Peyer's patch (tissue), 4 donors: ENCODE measurements around the gene WDR93. TPM values are rescaled to one million over a fixed set of nuclear protein-coding genes. Genes with fewer than 3 reads are reported as not detected.

Experiments used
- DNase-seq, 3 donors: peaks; one replicate each; pipeline ENCODE4 v3.0.0-alpha.2; 2017 to 2019
- H3K27ac ChIP-seq, 4 donors: fragments of 200-600 bp; sonication (generic); one replicate each; pipeline ENCODE4 v1.5.1; 2016 to 2019
- H3K27me3 ChIP-seq, 2 donors: fragments of 200-600 bp; sonication (generic); one replicate each; pipeline ENCODE4 v1.5.1; 2019
- H3K36me3 ChIP-seq, 3 donors: fragments of 200-600 bp; sonication (generic); one replicate each; pipeline ENCODE4 v1.5.1; 2016 to 2019
- H3K4me1 ChIP-seq, 4 donors: fragments of 200-600 bp; sonication (generic); one replicate each; pipeline ENCODE4 v1.5.1; 2016 to 2019
- H3K4me3 ChIP-seq, 4 donors: fragments of 200-600 bp; sonication (generic); 1 replicate in 3 of 4; 2 replicates in 1 of 4; pipeline ENCODE4 v1.5.1; 2016 to 2019; ENCODE audit warnings: mild to moderate bottlenecking in 1 of 4
- H3K9me3 ChIP-seq, 4 donors: fragments of 200-600 bp; sonication (generic); one replicate each; pipeline ENCODE4 v1.5.1; 2016 to 2019; ENCODE audit warnings: mild to moderate bottlenecking in 1 of 4
- CTCF ChIP-seq, 6 experiments: fragments of 450-650 bp in 4 of 6; fragments of 200-600 bp in 2 of 6; sonication (generic) in 1 of 6; IDR thresholded peaks; one replicate each; pipeline ENCODE4 v1.5.1; 2017 to 2019; ENCODE audit warnings: antibody characterized with exemption in 6 of 6, mild to moderate bottlenecking in 3 of 6, moderate library complexity in 1 of 6
- POLR2A ChIP-seq, 2 donors: fragments of 450-650 bp; IDR thresholded peaks; one replicate each; pipeline ENCODE4 v1.5.1; 2017; ENCODE audit warnings: antibody characterized with exemption in 2 of 2, mild to moderate bottlenecking in 2 of 2, moderate library complexity in 2 of 2
- total RNA-seq, 4 donors: library from RNA; depleted of rRNA; stranded (reverse); fragments of >200 nt; gene quantifications; one replicate each; pipeline ENCODE4 v1.1.0, GENCODE V29; 2016

WDR93 gene
- total RNA-seq, 4 donors from 2014 or later, result 1.0 TPM; not detected in 3

- Histone ChIP-seq H3K4me1 (peaks cover 0 to 47% (median 3%) of the 10 kb centered on the region in 4 donors), H3K9me3 (no peaks in the 10 kb centered on the region), H3K27ac (peak overlapping the region in 3 of 4 donors; percentile 68 to 97 (median 91)), H3K4me3 (no peak overlapping the region), H3K27me3 (no peaks in the 10 kb centered on the region), H3K36me3 (peaks cover 0 to 7% (median 0%) of the 10 kb centered on the region in 3 donors)
- TF ChIP-seq POLR2A (IDR thresholded peaks at IDR 0.05) (no peak), CTCF (IDR thresholded peaks at IDR 0.05) (no peak)
- peak in 1 of 3 donors; percentile 82 for DNase-seq
Measured at GRCh38 chr15:89783111-89783860, 92.7 kb downstream of the WDR93 start.

DNA sequence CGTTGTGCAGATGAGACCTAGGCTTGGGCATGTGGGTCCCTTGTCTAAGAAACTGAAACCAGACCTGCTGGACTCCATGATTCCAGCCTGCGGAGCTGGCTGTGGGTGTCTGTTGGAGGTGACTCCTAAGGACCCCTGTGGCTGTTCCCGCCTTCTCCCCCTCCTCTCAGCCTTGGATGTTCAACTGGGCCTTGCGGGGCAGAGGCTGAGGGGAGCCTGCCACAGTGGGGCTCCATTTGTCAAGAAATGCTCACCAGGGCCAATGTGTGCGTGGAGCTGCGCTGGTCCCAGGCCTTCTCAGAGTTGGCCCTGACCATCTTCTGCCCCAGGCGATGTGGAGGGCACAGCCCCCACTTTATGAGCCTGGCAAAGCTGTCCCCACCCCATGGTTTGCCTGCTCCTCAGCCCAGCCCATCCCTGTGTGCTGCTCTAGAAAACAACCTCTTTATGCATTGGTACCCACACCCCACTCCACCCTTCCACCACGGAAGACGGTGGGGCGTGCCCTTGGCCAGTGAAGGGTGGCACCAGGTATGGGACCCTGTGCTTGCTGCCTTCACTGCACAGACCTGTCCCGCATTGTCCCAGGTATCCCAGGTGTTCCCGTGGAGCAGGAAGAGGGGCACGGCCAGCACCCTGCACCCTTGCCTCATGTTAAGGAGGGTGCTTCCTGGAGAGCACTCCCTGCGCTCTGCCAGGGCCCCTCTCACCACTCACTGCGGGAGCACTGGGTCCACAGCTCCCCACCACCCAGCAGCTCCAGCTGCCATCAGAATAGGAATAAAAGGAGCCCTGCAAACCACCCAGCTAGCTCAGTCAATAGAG is 93.5 kb downstream of the WDR93 start:
- Histone ChIP-seq H3K9me3 (no peaks in the 10 kb centered on the region), H3K27me3 (no peaks in the 10 kb centered on the region), H3K36me3 (peaks cover 0 to 12% (median 0%) of the 10 kb centered on the region in 3 donors), H3K27ac (peak overlapping the region in 3 of 4 donors; percentile 68 to 97 (median 91)), H3K4me3 (no peak overlapping the region), H3K4me1 (peaks cover 0 to 47% (median 3%) of the 10 kb centered on the region in 4 donors)
- no peak for DNase-seq
- TF ChIP-seq POLR2A (IDR thresholded peaks at IDR 0.05) (peak; percentile 16 to 24), CTCF (IDR thresholded peaks at IDR 0.05) (no peak)

GRCh38 chr15:89784686-89784960 is 94.0 kb downstream of the WDR93 start:
- Histone ChIP-seq H3K27ac (peak overlapping the region in 3 of 4 donors; percentile 68 to 97 (median 91)), H3K4me1 (peaks cover 0 to 47% (median 3%) of the 10 kb centered on the region in 4 donors)

GRCh38 chr15:89785064-89785773 is 94.6 kb downstream of the WDR93 start:
- DNase-seq, result peak in 2 of 3 donors; percentile 80 to 89
- TF ChIP-seq CTCF (IDR thresholded peaks at IDR 0.05) (no peak), POLR2A (IDR thresholded peaks at IDR 0.05) (peak in 1 of 2 donors; percentile 67)
- Histone ChIP-seq H3K36me3 (peaks cover 0 to 22% (median 0%) of the 10 kb centered on the region in 3 donors), H3K27ac (peak overlapping the region in 3 of 4 donors; percentile 68 to 97 (median 91)), H3K4me3 (no peak overlapping the region), H3K27me3 (no peaks in the 10 kb centered on the region), H3K4me1 (peaks cover 0 to 47% (median 3%) of the 10 kb centered on the region in 4 donors), H3K9me3 (no peaks in the 10 kb centered on the region)

More at GRCh38 chr15:89784686-89784960, 94.0 kb downstream of the WDR93 start:
- Histone ChIP-seq H3K4me3 (no peak overlapping the region), H3K9me3 (no peaks in the 10 kb centered on the region), H3K36me3 (peaks cover 0 to 16% (median 0%) of the 10 kb centered on the region in 3 donors), H3K27me3 (no peaks in the 10 kb centered on the region)
- no peak for DNase-seq
- TF ChIP-seq CTCF (IDR thresholded peaks at IDR 0.05) (no peak), POLR2A (IDR thresholded peaks at IDR 0.05) (peak in 1 of 2 donors; percentile 4)

GRCh38 chr15:89785774-89786140 is 95.1 kb downstream of the WDR93 start:
- Histone ChIP-seq H3K4me3 (no peak overlapping the region), H3K4me1 (peaks cover 0 to 44% (median 3%) of the 10 kb centered on the region in 4 donors), H3K9me3 (no peaks in the 10 kb centered on the region), H3K27ac (peak overlapping the region in 3 of 4 donors; percentile 18 to 97 (median 91)), H3K36me3 (peaks cover 0 to 27% (median 0%) of the 10 kb centered on the region in 3 donors), H3K27me3 (no peaks in the 10 kb centered on the region)
- TF ChIP-seq POLR2A (IDR thresholded peaks at IDR 0.05) (no peak), CTCF (IDR thresholded peaks at IDR 0.05) (no peak)
- no peak for DNase-seq
